ENCODE results near the gene HECTD3. TPM values are rescaled to one million over a fixed set of nuclear protein-coding genes. Genes with fewer than 3 reads are reported as not detected.
A peak's percentile ranks its signal among the peaks of the same experiment; 100 is the strongest.

The HECTD3 gene
- polyA plus RNA-seq, 1 donor (not counting 4 experiments of a cell fraction or from before 2014, with no cell fraction given): 28.1 TPM

- Histone ChIP-seq H3K79me2 (ENCODE audit: control insufficient read depth, insufficient read depth, low read length) (peaks cover 26% of the 10 kb centered on the region), H4K20me1 (ENCODE audit: control insufficient read depth, extremely low read depth, insufficient read depth, low read length) (no peaks in the 10 kb centered on the region), H3K4me2 (ENCODE audit: control insufficient read depth, extremely low read depth, insufficient read depth, low read depth, low read length) (peak overlapping the region; percentile 99), H3K9ac (ENCODE audit: control insufficient read depth, extremely low read depth, insufficient read depth, low read length) (peak overlapping the region; percentile 86), H3K4me3 (ENCODE audit: control insufficient read depth in 2 of 3, extremely low read depth in 1 of 3, insufficient read depth in 2 of 3, low read depth in 1 of 3, low read length in 3 of 3) (peak overlapping the region; percentile 55 to 94 (median 93)), H3K27ac (ENCODE audit: control insufficient read depth, insufficient read depth, low read length) (peak overlapping the region; percentile 88), H3K36me3 (ENCODE audit: control insufficient read depth in 2 of 2, extremely low read depth in 1 of 2, insufficient read depth in 2 of 2, low read length in 2 of 2) (peaks cover 25 to 27% of the 10 kb centered on the region in 2 experiments), H3K9me3 (ENCODE audit: control insufficient read depth, low read depth, low read length) (no peaks in the 10 kb centered on the region), H2AFZ (ENCODE audit: control insufficient read depth, low read length) (peak overlapping the region; percentile 88), H3K9me1 (ENCODE audit: control insufficient read depth, extremely low read depth, insufficient read depth, low read length) (no peaks in the 10 kb centered on the region), H3K27me3 (ENCODE audit: control insufficient read depth, extremely low read depth, insufficient read depth, low read length) (no peaks in the 10 kb centered on the region), H3K4me1 (ENCODE audit: control insufficient read depth, extremely low read depth, insufficient read depth, low read length) (peaks cover 21% of the 10 kb centered on the region)
- dilution Hi-C loops (cut with MboI; ENCODE audit: extremely low pct_ligation_motif_present, low sequenced_read_pairs): no loop called here
- DNase-seq (ENCODE audit: low read depth, low spot score) (peak; percentile 28), FAIRE-seq (peak; percentile 57)
- no peak for TF ChIP-seq EZH2 (IDR thresholded peaks at IDR 0.05; ENCODE audit: low read length)
- TF ChIP-seq, protein P1, sequence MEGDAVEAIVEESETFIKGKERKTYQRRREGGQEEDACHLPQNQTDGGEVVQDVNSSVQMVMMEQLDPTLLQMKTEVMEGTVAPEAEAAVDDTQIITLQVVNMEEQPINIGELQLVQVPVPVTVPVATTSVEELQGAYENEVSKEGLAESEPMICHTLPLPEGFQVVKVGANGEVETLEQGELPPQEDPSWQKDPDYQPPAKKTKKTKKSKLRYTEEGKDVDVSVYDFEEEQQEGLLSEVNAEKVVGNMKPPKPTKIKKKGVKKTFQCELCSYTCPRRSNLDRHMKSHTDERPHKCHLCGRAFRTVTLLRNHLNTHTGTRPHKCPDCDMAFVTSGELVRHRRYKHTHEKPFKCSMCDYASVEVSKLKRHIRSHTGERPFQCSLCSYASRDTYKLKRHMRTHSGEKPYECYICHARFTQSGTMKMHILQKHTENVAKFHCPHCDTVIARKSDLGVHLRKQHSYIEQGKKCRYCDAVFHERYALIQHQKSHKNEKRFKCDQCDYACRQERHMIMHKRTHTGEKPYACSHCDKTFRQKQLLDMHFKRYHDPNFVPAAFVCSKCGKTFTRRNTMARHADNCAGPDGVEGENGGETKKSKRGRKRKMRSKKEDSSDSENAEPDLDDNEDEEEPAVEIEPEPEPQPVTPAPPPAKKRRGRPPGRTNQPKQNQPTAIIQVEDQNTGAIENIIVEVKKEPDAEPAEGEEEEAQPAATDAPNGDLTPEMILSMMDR (optimal IDR thresholded peaks at IDR 0.05 in 1 of 3, IDR thresholded peaks at IDR 0.05 in 1 of 3, conservative IDR thresholded peaks at IDR 0.05 in 1 of 3; ENCODE audit: extremely low read depth in 1 of 3, insufficient read depth in 2 of 3, low read length in 3 of 3): no peak
Observed at GRCh38 chr1:45012639-45013278, 1.6 kb upstream of the HECTD3 start.

GRCh38 chr1:45011837-45012638 is 914 bp upstream of the HECTD3 start, which contains the start of gene UROD:
Gene UROD (plus strand): TSS chr1:45012254. CDS start chr1:45012266, 12 bp downstream.
- Histone ChIP-seq H3K4me2 (ENCODE audit: control insufficient read depth, extremely low read depth, insufficient read depth, low read depth, low read length) (peak within 1 kb of the TSS; percentile 99), H3K9me1 (ENCODE audit: control insufficient read depth, extremely low read depth, insufficient read depth, low read length) (no peaks in the 10 kb centered on the region), H3K4me3 (ENCODE audit: control insufficient read depth in 2 of 3, extremely low read depth in 1 of 3, insufficient read depth in 2 of 3, low read depth in 1 of 3, low read length in 3 of 3) (peak within 1 kb of the TSS; percentile 76 to 94 (median 93)), H3K4me1 (ENCODE audit: control insufficient read depth, extremely low read depth, insufficient read depth, low read length) (peaks cover 21% of the 10 kb centered on the region), H2AFZ (ENCODE audit: control insufficient read depth, low read length) (peak within 1 kb of the TSS; percentile 99), H3K36me3 (ENCODE audit: control insufficient read depth in 2 of 2, extremely low read depth in 1 of 2, insufficient read depth in 2 of 2, low read length in 2 of 2) (peaks cover 27 to 33% of the 10 kb centered on the region in 2 experiments), H3K9me3 (ENCODE audit: control insufficient read depth, low read depth, low read length) (no peaks in the 10 kb centered on the region), H4K20me1 (ENCODE audit: control insufficient read depth, extremely low read depth, insufficient read depth, low read length) (no peaks in the 10 kb centered on the region), H3K27ac (ENCODE audit: control insufficient read depth, insufficient read depth, low read length) (peak within 1 kb of the TSS; percentile 88), H3K27me3 (ENCODE audit: control insufficient read depth, extremely low read depth, insufficient read depth, low read length) (no peaks in the 10 kb centered on the region), H3K9ac (ENCODE audit: control insufficient read depth, extremely low read depth, insufficient read depth, low read length) (peak within 1 kb of the TSS; percentile 86), H3K79me2 (ENCODE audit: control insufficient read depth, insufficient read depth, low read length) (peaks cover 26% of the 10 kb centered on the region)
- TF ChIP-seq, protein P1 (optimal IDR thresholded peaks at IDR 0.05 in 1 of 3, IDR thresholded peaks at IDR 0.05 in 1 of 3, conservative IDR thresholded peaks at IDR 0.05 in 1 of 3; ENCODE audit: extremely low read depth in 1 of 3, insufficient read depth in 2 of 3, low read length in 3 of 3): no peak
- no peak for TF ChIP-seq EZH2 (IDR thresholded peaks at IDR 0.05; ENCODE audit: low read length)
- FAIRE-seq (peak; percentile 90), DNase-seq (ENCODE audit: low read depth, low spot score) (peak; percentile 88)
- dilution Hi-C loops (cut with MboI; ENCODE audit: extremely low pct_ligation_motif_present, low sequenced_read_pairs): no loop called here

Measured in keratinocyte (primary cell).